NCI-H446 (cell line): ENCODE data around the gene LEO1.
"Not testable (repeated sequence)": the region's sequence is repeated elsewhere in the genome, so short reads cannot be mapped to it uniquely, and the experiment has no call there.

ENCODE experiments used
- DNase-seq, 2 experiments: peaks; one replicate each; lab custom pipeline; 2025; lab: John Stamatoyannopoulos, UW

The LEO1 gene

GRCh38 chr15:52003710-52004109 is 32.1 kb upstream of the LEO1 start:
- DNase-seq: no peak

- not testable (repeated sequence) for DNase-seq
Measured at GRCh38 chr15:52003089-52003488, 31.5 kb upstream of the LEO1 start.

GRCh38 chr15:52002351-52002750 is 30.8 kb upstream of the LEO1 start:
- DNase-seq: no peak

- DNase-seq: no peak
Measured at GRCh38 chr15:51992953-51993352, 21.4 kb upstream of the LEO1 start.

GRCh38 chr15:51991141-51991540 is 19.6 kb upstream of the LEO1 start:
- no peak for DNase-seq

GRCh38 chr15:51982770-51983103 is 11.2 kb upstream of the LEO1 start:
- DNase-seq: no peak

GRCh38 chr15:51982013-51982769 is 10.6 kb upstream of the LEO1 start:
- DNase-seq: peak in 1 of 2 experiments; percentile 62

- DNase-seq: no peak
Measured at GRCh38 chr15:51973775-51974174, 2.2 kb upstream of the LEO1 start.

GRCh38 chr15:51973220-51973619 is 1.6 kb upstream of the LEO1 start:
- no peak for DNase-seq

- DNase-seq: no peak
Measured at GRCh38 chr15:51971032-51971374, 575 bp downstream of the LEO1 start.

- no peak for DNase-seq
Measured at GRCh38 chr15:51970132-51970817, 1.3 kb downstream of the LEO1 start.

- no peak for DNase-seq
Measured at GRCh38 chr15:51969728-51970127, 1.9 kb downstream of the LEO1 start.

- DNase-seq: no peak
Measured at GRCh38 chr15:51967583-51967982, 4.0 kb downstream of the LEO1 start.

GRCh38 chr15:51966192-51966591 is 5.4 kb downstream of the LEO1 start:
- no peak for DNase-seq

- no peak for DNase-seq
Measured at GRCh38 chr15:51965691-51966090, 5.9 kb downstream of the LEO1 start.

- DNase-seq: no peak
Measured at GRCh38 chr15:51955504-51955903, 16.1 kb downstream of the LEO1 start.

- DNase-seq: no peak
Measured at GRCh38 chr15:51952805-51953204, 18.8 kb downstream of the LEO1 start.

- no peak for DNase-seq
Measured at GRCh38 chr15:51947124-51947523, 24.5 kb downstream of the LEO1 start.

GRCh38 chr15:51939216-51939615 is 32.4 kb downstream of the LEO1 start:
- no peak for DNase-seq

GRCh38 chr15:51938286-51938685 is 33.3 kb downstream of the LEO1 start:
- DNase-seq: no peak

- DNase-seq: no peak
Measured at GRCh38 chr15:51936105-51936478, 35.5 kb downstream of the LEO1 start.

- DNase-seq: no peak
Measured at GRCh38 chr15:51935466-51936104, 36.0 kb downstream of the LEO1 start.

GRCh38 chr15:51932161-51932560 is 39.4 kb downstream of the LEO1 start:
- DNase-seq: no peak
